ENCODE data around the gene GUK1.

DNA sequence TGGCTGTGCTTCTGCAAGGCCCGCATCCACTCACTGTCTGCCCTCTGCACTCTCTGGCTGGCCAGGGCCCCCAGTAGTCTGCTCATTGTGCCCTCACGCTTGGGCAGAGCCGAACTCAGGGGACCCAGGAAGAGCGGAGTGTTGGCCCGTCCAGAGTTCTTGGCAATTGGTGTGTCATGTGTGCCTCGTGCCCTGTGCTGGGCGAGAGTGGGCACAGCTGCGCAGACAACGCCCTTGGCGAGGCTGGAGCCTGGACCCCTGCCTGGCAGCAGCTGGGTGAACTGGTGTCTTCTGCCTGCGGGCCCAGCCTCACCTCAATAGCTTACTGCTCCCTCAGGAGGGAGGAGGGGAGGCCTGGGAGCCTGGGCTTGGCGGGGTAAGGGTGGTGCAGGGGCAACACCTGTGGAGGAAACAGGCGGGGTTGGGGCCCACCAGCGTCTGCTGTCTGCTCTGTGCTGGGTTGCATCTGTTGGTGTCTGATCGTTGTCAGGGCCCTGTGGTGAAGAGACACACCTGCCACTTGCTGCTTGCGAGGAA lies 2.1 kb downstream of the GUK1 start:
- TF ChIP-seq, protein P1, sequence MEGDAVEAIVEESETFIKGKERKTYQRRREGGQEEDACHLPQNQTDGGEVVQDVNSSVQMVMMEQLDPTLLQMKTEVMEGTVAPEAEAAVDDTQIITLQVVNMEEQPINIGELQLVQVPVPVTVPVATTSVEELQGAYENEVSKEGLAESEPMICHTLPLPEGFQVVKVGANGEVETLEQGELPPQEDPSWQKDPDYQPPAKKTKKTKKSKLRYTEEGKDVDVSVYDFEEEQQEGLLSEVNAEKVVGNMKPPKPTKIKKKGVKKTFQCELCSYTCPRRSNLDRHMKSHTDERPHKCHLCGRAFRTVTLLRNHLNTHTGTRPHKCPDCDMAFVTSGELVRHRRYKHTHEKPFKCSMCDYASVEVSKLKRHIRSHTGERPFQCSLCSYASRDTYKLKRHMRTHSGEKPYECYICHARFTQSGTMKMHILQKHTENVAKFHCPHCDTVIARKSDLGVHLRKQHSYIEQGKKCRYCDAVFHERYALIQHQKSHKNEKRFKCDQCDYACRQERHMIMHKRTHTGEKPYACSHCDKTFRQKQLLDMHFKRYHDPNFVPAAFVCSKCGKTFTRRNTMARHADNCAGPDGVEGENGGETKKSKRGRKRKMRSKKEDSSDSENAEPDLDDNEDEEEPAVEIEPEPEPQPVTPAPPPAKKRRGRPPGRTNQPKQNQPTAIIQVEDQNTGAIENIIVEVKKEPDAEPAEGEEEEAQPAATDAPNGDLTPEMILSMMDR (IDR thresholded peaks at IDR 0.05), result no peak
- no peak for TF ChIP-seq EZH2 (IDR thresholded peaks at IDR 0.05)
